Right renal pelvis (tissue), 4 donors: Measurements from ENCODE around the gene DBP. TPM values are rescaled to one million over a fixed set of nuclear protein-coding genes. Genes with fewer than 3 reads are reported as not detected.
"Not testable (repeated sequence)": the region's sequence is repeated elsewhere in the genome, so short reads cannot be mapped to it uniquely, and the experiment has no call there.

Source experiments
- DNase-seq, 4 donors: peaks; one replicate each; pipeline ENCODE4 v3.0.0-alpha.2; 2013; ENCODE audit warnings: low read depth in 4 of 4, low spot score in 3 of 4, missing footprints in 1 of 4
- polyA plus RNA-seq, 4 donors: library from polyadenylated mRNA; unstranded; fragments of 120-200 nt; gene quantifications; one replicate each; pipeline ENCODE4 v1.2.1, GENCODE V29; 2013; ENCODE audit not compliant: insufficient read length in 4 of 4

The DBP gene
- polyA plus RNA-seq, 4 donors: 11.6 to 14.7 (median 13.2) TPM

DNA sequence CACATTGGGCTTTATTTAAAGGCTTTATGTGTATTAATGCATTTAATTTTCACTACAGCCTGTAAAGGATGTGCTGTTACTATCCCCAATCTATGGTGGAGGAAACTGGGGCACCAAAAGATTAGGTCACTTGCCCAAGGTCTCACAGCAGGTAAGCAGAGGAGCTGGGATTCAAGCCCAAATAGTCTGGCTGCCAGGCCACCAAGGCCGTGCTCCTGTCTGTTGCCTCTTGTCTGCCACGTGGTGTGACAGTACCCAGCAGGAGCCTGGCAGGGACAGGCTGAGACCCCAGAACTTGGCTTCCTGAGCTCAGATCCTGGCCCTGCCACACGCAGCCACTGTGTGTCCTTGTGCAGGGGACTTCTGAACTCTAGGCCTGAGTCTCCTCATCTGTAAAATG is 31.2 kb upstream of the DBP start:
- no peak for DNase-seq

DNA sequence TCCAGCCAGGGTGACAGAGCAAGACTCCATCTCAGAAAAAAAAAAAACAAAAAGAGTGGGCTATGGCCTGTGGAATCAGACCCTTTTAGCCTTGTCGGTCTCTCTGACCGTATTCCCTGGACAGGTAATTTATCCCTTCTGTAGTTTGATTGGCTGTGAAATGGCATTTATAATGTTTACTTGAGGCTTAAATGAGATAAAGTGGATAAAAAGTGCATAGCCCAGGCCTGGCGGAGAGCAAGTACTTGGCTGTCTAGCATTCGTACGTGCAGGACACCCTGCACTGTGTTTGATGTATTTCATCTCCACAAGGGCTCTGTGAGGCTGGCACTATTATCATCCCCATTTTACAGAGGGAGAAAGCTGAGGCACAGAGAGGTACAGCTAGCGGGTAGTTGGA is 28.6 kb upstream of the DBP start:
- no peak for DNase-seq

GRCh38 chr19:48664476-48664875 is 27.3 kb upstream of the DBP start:
- DNase-seq: no peak

- DNase-seq: no peak
Observed at GRCh38 chr19:48663667-48664066, 26.5 kb upstream of the DBP start.

GRCh38 chr19:48661711-48662090 is 24.5 kb upstream of the DBP start:
- no peak for DNase-seq

- DNase-seq: no peak
Observed at GRCh38 chr19:48660852-48661710, 23.9 kb upstream of the DBP start.

GRCh38 chr19:48659768-48660167 is 22.6 kb upstream of the DBP start:
- no peak for DNase-seq

DNA sequence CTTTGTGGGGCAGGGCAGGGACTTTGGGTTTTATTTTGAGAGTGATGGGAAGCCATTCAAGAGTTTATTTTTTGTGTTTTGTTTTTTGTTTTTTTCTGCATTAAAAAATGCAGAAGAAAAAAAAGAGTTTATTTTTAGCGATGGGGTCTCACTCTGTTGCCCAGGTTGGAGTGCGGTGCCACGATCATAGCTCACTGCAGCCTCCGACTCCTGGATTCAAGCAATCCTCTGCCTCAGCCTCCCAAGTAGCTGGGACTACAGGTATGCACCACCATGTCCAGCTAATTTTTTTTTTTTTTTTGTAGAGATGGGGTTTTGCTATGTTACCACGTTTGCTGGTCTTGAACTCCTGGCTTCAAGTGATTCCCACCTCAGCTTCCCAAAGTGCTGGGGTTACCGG is 21.3 kb upstream of the DBP start:
- no peak for DNase-seq

GRCh38 chr19:48657828-48658227 is 20.6 kb upstream of the DBP start:
- DNase-seq: not testable (repeated sequence)

GRCh38 chr19:48656840-48657474 is 19.8 kb upstream of the DBP start:
- DNase-seq: no peak

DNA sequence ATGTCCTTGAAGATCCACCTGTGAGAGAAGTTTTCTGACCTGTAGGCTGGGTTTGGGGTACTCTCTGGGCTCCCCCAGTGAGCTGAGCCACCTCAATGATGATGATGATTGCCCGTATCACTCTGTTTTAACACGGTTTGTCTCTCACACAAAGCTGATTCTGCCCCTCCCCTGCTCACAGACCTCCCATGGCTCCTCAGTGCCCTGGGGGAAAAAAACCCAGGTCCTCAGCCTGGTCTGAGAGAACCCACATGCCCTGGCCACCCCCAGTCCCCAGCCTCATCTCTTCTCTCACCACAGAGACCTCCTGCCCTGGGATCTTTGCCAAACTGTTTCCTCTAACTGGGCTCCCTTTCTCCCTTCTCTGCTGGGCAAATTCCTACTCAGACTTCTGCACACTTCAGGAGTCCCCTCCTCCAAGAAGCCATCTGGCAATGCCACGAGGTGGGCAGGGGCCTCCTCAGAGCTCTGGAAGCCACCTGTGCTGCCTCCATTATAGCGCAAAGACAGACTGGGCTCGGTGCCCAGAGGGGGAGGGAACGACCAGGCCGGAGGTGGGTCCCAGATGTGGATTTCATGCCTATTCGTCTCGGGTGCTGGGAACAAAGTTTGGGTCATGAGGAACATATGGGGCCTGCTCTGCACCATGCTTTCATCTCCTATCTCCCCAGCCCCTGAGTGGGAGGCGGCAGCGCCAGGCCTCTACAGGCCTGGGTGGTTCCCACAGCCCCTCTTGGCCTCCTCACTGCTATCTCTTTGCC is 17.3 kb upstream of the DBP start:
- no peak for DNase-seq

GRCh38 chr19:48651683-48652048 is 14.5 kb upstream of the DBP start:
- no peak for DNase-seq

DNA sequence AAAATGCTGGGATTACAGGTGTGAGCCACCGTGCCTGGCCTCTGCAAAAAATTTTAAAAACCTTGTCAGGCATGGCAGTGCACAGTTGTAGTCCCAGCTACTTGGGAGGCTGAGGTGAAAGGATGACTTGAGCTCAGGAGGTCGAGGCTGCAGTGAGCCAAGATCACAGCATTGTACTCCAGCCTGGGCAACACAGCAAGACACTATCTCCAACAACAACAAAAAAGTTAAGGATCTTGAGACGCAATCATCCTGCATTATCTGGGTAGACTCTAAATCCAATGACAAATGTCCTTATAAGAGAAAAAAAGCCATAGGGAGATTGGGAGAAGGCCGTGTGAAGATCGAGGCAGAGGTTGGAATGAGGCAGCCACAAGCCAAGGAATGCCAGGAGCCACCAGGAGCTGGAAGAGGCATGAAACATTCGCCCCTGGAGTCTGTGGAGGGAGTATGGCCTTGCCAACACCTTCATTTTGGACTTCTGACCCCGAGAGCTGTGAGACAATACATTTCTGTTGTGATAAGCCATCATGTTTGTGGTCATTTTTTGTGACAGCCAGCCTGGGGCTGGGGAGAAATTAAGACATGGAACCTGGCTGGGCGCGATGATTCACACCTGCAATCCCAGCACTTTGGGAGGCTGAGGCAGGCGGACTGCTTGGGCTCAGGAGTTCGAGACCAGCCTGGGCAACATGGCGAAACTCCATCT is 13.9 kb upstream of the DBP start:
- no peak for DNase-seq

- no peak for DNase-seq
Observed at GRCh38 chr19:48648134-48648533, 11.0 kb upstream of the DBP start.

DNA sequence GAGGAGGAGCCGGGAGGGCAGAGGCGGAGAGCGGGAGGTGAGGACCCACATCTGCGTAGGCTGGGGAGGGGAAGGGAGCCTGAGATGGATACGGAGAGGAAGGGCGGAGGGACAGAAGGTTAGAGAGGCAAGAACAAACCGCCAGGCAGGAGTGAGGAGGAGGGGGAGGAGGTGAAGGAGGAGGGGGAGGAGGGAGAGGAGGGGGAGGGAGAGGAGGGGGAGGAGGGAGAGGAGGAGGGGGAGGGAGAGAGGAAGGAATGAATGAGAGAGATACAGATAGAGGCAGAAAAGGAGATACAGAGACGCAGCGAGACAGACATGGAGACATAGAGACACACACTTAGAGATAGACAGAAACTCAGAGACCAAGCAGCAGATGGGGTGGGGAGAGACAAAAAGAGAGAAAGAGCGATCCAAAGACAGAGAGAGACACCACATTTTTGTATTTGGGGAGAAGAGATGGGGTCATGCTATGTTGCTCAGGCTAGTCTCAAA is 9.6 kb upstream of the DBP start:
- DNase-seq: no peak

DNA sequence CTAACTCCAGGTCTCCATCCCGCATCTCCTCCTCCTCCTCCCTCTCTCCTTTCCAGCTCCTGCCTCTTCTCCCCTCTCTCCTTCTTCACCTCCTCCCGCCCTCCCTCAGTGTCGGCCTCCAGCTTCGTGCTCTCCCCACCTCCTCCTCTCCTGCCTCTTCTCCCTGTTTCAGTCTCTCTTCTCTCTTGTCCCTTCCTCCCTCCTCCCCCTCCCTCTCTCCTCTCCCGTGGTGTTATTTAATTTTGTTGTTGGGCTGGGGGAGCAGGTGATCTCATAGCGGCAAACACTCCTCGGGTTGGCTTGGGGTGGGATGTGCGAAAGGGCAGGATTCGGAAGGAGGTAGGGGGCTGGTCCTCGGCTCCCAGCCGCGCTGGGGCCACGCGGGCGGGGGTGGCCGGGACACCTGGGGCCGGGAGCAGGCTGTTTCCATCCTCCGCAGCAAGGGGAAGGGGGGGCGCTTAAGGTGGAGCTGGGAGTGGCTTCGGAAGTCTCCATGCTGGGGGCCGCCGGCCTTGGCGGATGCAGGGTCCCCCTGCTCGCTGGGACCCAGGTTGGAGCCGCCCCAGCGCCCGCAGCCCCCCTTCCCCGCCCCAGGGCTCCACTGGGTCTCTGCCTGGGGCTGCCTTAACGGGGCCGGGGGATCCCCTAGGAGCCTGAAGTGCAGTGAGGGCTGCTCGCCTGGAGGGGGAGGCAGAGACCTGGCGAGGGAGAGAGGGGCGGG is 9.0 kb upstream of the DBP start, which contains the start of gene CA11:
Gene CA11 (minus strand): TSS at position 187 of the 721 bp plus-strand sequence. CDS start 555 bp downstream, outside the sequence.
- peak in 2 of 4 donors; percentile 86 to 89 for DNase-seq

DNA sequence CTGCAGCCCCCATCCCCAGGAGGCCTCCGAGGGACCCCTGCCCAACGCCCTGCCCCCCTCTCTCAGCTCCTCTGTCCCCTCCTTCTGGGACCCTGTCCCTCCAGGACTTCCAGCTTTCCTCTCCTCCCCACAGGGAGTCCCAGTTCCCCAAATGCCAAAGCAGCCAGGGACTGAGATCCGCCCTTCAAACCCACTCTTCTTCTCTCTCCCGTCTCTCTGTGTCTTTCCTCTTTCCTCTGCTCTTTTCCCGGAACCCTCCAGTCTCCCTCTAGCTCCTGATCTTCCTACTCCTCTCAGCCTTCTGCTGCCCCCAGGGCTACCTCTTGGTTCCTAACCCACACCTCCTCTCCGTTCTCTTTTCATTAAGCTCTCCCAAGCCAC is 8.4 kb upstream of the DBP start:
- no peak for DNase-seq

DNA sequence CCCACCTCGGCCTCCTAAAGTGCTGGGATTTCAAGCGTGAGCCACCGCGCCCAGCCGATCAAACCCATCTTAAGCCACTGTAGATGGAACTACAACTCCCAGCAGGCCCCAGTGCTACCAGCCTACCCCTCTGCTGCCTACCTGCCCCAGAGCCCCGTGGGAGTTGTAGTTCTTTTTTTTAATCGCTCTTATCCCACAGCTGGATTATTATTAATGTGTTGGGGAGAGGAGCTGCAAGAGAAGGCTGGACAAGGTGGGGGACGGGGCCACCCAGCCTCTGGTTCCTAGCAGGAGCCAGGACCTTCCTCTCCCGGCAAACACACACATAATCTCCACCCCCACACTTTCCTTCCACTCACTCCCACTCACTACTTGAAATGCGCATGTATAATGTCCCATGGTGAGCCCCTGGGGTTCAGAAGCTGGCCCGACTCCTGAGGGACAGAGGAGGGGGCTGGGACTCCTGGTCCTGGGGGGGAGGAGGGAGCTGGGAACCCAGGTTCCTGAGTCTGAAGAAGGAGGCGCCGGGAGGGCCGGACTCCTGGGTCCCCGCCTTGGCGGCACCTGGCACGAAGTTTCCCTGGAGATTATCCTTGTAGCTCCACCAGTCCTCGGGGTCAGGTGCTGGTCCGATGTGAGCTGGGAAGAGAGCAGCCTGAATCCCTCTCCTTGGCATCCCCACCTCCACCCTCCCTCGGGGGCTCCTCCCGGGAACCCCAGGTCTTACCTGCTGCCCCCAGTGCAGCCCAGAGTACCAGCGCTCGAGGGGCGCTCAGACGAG is 7.8 kb upstream of the DBP start:
- DNase-seq: no peak

DNA sequence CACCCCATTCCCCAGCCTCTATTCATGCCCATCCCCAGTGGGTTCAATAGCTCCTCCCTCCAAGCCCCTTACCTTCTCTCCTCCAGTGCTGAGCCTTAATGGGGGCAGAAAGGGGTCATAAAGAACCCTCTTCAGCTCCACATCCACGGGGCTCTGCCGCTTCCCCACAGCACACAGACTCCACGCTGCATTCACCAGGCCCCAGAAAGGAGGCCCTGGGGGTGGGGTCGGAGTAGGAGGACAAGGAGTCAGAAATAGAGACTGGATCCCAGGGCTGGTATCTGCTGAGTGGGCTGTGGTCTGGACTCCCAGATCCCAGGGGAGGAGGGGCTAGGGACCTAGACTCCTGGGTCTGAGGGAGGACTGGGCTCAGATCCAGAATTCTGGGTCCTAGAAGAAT is 7.2 kb upstream of the DBP start:
- DNase-seq: no peak
